ENCODE measurements around the gene CD58. TPM values are rescaled to one million over a fixed set of nuclear protein-coding genes. Genes with fewer than 3 reads are reported as not detected.
A peak's percentile ranks its signal among the peaks of the same experiment; 100 is the strongest.

Gene CD58
- total and polyA plus RNA-seq, 7 donors, result 4.7 to 11.9 (median 7.8) TPM

DNA sequence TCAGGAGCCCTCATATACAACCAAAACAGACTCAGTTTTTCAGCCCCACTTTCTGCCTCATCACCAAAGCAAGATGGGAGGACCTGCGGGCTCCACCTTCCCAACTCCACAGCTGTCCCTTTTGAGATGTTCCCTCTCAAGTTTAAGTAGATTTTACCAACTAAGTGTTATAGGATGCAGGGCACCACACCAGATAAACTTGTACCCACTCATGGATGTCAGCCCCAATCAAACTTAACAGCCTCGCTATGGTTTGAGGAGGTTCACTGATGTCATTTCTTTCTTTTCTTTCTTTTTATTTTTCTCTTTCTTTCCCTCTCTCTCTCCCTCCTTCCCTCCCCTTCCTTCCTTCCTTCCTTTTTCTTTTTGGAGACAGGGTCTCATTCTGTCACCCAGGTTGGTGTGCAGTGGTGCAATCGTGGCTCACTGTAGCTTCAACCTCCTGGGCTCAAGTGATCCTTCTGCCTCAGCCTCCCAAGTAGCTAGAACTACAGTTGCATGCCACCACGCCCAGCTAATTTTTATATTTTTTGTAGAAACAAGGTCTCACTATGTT lies 13.4 kb downstream of the CD58 start:
- no peak overlapping the region for H3K4me3 ChIP-seq
- DNase-seq, result no peak
- H3K4me1 ChIP-seq, result peaks cover 6% of the 10 kb centered on the region
- no peaks in the 10 kb centered on the region for H3K36me3 ChIP-seq (ENCODE audit: insufficient read depth in 1 of 2, low read depth in 1 of 2)
- H3K27me3 ChIP-seq (ENCODE audit: insufficient read depth in 3 of 3, low read length in 2 of 3), result no peaks in the 10 kb centered on the region
- TF ChIP-seq CTCF (IDR thresholded peaks at IDR 0.05), result no peak
- no peaks in the 10 kb centered on the region for H3K9me3 ChIP-seq
- H3K27ac ChIP-seq, result no peak overlapping the region
- no peak for ATAC-seq
- intact Hi-C loops (cut with DNase I), result no loop called here
- WGBS, 3 donors, result 88 to 96% (median 88%) methylated on average over 4 of the region's 4 CpGs

DNA sequence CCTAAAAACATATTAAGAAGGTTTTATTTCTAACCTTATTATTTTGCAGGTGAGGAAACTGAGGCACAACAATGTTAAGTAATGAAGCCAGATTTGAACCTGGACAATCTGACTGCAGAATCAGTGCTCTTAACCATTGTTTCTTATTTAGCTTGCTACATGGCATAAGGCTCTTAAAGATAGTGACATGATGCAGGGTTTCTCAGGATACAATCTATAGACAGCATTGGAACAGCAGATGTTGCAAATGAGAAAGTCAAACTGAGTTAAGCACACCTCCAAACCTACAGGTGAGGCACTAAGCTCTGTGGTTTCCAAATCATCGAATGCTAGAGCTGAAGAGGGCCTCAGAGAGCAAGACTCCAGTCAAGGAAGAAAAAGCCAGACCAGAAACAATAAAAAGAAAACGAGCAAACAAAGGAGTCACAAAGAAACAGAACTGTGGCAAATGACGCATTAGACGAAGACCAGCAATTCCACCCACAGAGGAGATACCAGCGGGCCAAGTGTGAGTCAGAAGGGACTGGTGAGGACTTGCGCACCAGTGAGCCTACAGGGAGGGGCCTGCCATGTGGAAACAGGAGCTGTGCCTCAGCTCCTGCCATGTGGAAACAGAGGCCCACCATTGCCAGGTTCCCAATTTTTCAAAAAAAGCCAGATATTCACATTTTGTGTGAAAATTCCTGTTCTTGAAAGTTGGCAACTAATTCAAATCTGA lies 14.4 kb downstream of the CD58 start:
- H3K27me3 ChIP-seq (ENCODE audit: insufficient read depth in 3 of 3, low read length in 2 of 3), result no peaks in the 10 kb centered on the region
- no peaks in the 10 kb centered on the region for H3K36me3 ChIP-seq (ENCODE audit: insufficient read depth in 1 of 2, low read depth in 1 of 2)
- H3K4me3 ChIP-seq, result no peak overlapping the region
- ATAC-seq (peak; percentile 34 to 74 (median 64)), DNase-seq (peak in 1 of 2 donors; percentile 73)
- intact Hi-C loops (cut with DNase I), result no loop called here
- H3K27ac ChIP-seq, result no peak overlapping the region
- H3K4me1 ChIP-seq, result peaks cover 6% of the 10 kb centered on the region
- no peak for TF ChIP-seq CTCF (IDR thresholded peaks at IDR 0.05)
- no peaks in the 10 kb centered on the region for H3K9me3 ChIP-seq
- 72 to 84% (median 79%) methylated on average over 6 of the region's 6 CpGs for WGBS, 3 donors

GRCh38 chr1:116554924-116555323 lies 15.9 kb downstream of the CD58 start:
- H3K4me1 ChIP-seq, result peaks cover 6% of the 10 kb centered on the region
- DNase-seq, result no peak
- H3K4me3 ChIP-seq, result no peak overlapping the region
- intact Hi-C loops (cut with DNase I), result no loop called here
- H3K9me3 ChIP-seq, result no peaks in the 10 kb centered on the region
- ATAC-seq, result peak in 1 of 4 donors; percentile 37
- WGBS, 3 donors, result 68 to 87% (median 69%) methylated on average over 2 of the region's 2 CpGs
- H3K27me3 ChIP-seq (ENCODE audit: insufficient read depth in 3 of 3, low read length in 2 of 3), result no peaks in the 10 kb centered on the region
- H3K36me3 ChIP-seq (ENCODE audit: insufficient read depth in 1 of 2, low read depth in 1 of 2), result no peaks in the 10 kb centered on the region
- no peak overlapping the region for H3K27ac ChIP-seq
- TF ChIP-seq CTCF (IDR thresholded peaks at IDR 0.05), result no peak

GRCh38 chr1:116553386-116554115 lies 17.3 kb downstream of the CD58 start:
- WGBS, 3 donors, result 95 to 100% (median 100%) methylated on average over 1 of the region's 1 CpG
- no peak overlapping the region for H3K4me3 ChIP-seq
- no peaks in the 10 kb centered on the region for H3K27me3 ChIP-seq (ENCODE audit: insufficient read depth in 3 of 3, low read length in 2 of 3)
- intact Hi-C loops (cut with DNase I), result no loop called here
- no peak for TF ChIP-seq CTCF (IDR thresholded peaks at IDR 0.05)
- no peak for DNase-seq
- H3K9me3 ChIP-seq, result no peaks in the 10 kb centered on the region
- H3K4me1 ChIP-seq, result peaks cover 6% of the 10 kb centered on the region
- H3K27ac ChIP-seq, result no peak overlapping the region
- no peaks in the 10 kb centered on the region for H3K36me3 ChIP-seq (ENCODE audit: insufficient read depth in 1 of 2, low read depth in 1 of 2)
- no peak for ATAC-seq

All from psoas muscle (tissue), 8 donors.